Measurements from ENCODE around the gene MRPS5.
A peak's percentile ranks its signal among the peaks of the same experiment; 100 is the strongest.

The MRPS5 gene

GRCh38 chr2:95087379-95087778 lies 34.2 kb downstream of the MRPS5 start:
- DNase-seq, result no peak

GRCh38 chr2:95086017-95086416 lies 35.6 kb downstream of the MRPS5 start:
- DNase-seq, result no peak

GRCh38 chr2:95082477-95082876 lies 39.1 kb downstream of the MRPS5 start:
- DNase-seq, result no peak

- DNase-seq, result no peak
These were observed 42.4 kb downstream of the MRPS5 start for GRCh38 chr2:95079199-95079683.

GRCh38 chr2:95077861-95078603 lies 43.6 kb downstream of the MRPS5 start:
- peak; percentile 91 to 94 for DNase-seq

GRCh38 chr2:95077530-95077825 lies 44.1 kb downstream of the MRPS5 start:
- peak; percentile 58 to 65 for DNase-seq

GRCh38 chr2:95076705-95077529 lies 44.7 kb downstream of the MRPS5 start:
- DNase-seq, result peak; percentile 43 to 72

GRCh38 chr2:95075440-95076132 lies 46.0 kb downstream of the MRPS5 start:
- no peak for DNase-seq

- DNase-seq, result peak in 1 of 2 experiments; percentile 20
These were observed 46.8 kb downstream of the MRPS5 start for GRCh38 chr2:95074663-95075439.

- DNase-seq, result no peak
These were observed 47.5 kb downstream of the MRPS5 start for GRCh38 chr2:95073856-95074662.

- no peak for DNase-seq
These were observed 49.2 kb downstream of the MRPS5 start for GRCh38 chr2:95072424-95072823.

- no peak for DNase-seq
These were observed 49.8 kb downstream of the MRPS5 start for GRCh38 chr2:95071856-95072255.

- no peak for DNase-seq
These were observed 52.1 kb downstream of the MRPS5 start for GRCh38 chr2:95069465-95069864.

GRCh38 chr2:95068256-95068655 lies 53.4 kb downstream of the MRPS5 start:
- no peak for DNase-seq

GRCh38 chr2:95063086-95063958 lies 58.3 kb downstream of the MRPS5 start:
- no peak for DNase-seq

GRCh38 chr2:95062242-95063085 lies 59.1 kb downstream of the MRPS5 start:
- no peak for DNase-seq

GRCh38 chr2:95061601-95062183 lies 59.9 kb downstream of the MRPS5 start:
- no peak for DNase-seq

- DNase-seq, result no peak
These were observed 60.5 kb downstream of the MRPS5 start for GRCh38 chr2:95061119-95061512.

- DNase-seq, result no peak
These were observed 61.0 kb downstream of the MRPS5 start for GRCh38 chr2:95060446-95061118.

All from NCI-H524 (cell line).